Tibial artery (tissue), 4 donors: Measurements from ENCODE around the gene DGAT2.

Source experiments
- DNase-seq, 2 donors: peaks; one replicate each; pipeline ENCODE4 v3.0.0-alpha.2; 2019
- H3K27ac ChIP-seq, 2 donors: fragments of 200-600 bp; sonication (generic) in 1 of 2; 1 replicate in 1 of 2; 2 replicates in 1 of 2; pipeline ENCODE4 v1.5.1; 2018 to 2019; ENCODE audit warnings: mild to moderate bottlenecking in 1 of 2
- H3K27me3 ChIP-seq, 2 donors: fragments of 200-600 bp; sonication (generic) in 1 of 2; one replicate each; pipeline versions ENCODE4 v1.5.1 to v1.6.0; 2016 to 2019
- H3K36me3 ChIP-seq, 3 donors: fragments of 200-600 bp; sonication (generic) in 2 of 3; one replicate each; pipeline ENCODE4 v1.5.1; 2016 to 2019; ENCODE audit warnings: mild to moderate bottlenecking in 2 of 3
- H3K4me1 ChIP-seq, 4 donors: fragments of 200-600 bp; sonication (generic) in 2 of 4; 1 replicate in 3 of 4; 2 replicates in 1 of 4; pipeline ENCODE4 v1.5.1; 2016 to 2019
- H3K4me3 ChIP-seq, 2 donors: fragments of 200-600 bp; sonication (generic) in 1 of 2; 1 replicate in 1 of 2; 2 replicates in 1 of 2; pipeline ENCODE4 v1.5.1; 2018 to 2019; ENCODE audit warnings: mild to moderate bottlenecking in 2 of 2
- H3K9me3 ChIP-seq, 3 donors: fragments of 200-600 bp; sonication (generic) in 1 of 3; one replicate each; pipeline ENCODE4 v1.5.1; 2016 to 2019
- CTCF ChIP-seq, 2 experiments: fragments of 200-600 bp in 1 of 2; fragments of 450-650 bp in 1 of 2; IDR thresholded peaks; one replicate each; pipeline ENCODE4 v1.5.1; 2017 to 2019; ENCODE audit warnings: antibody characterized with exemption in 2 of 2, mild to moderate bottlenecking in 1 of 2, moderate library complexity in 1 of 2
- intact Hi-C: fragments of 100-400 bp; cut with DNase I; formaldehyde crosslinking; loops from one replicate; pipeline ENCODE4 v1.15.0; 2023; ENCODE audit warnings: low total_unique reads

Gene DGAT2

GRCh38 chr11:75760243-75760642 lies 8.3 kb upstream of the DGAT2 start:
- no peaks in the 10 kb centered on the region for H3K9me3 ChIP-seq
- no peak overlapping the region for H3K27ac ChIP-seq
- H3K4me1 ChIP-seq = no peaks in the 10 kb centered on the region
- no peaks in the 10 kb centered on the region for H3K27me3 ChIP-seq
- H3K36me3 ChIP-seq = no peaks in the 10 kb centered on the region
- intact Hi-C loops = no loop called here
- DNase-seq = no peak
- TF ChIP-seq CTCF (IDR thresholded peaks at IDR 0.05) = no peak
- no peak overlapping the region for H3K4me3 ChIP-seq

GRCh38 chr11:75760710-75761493 lies 7.7 kb upstream of the DGAT2 start:
- Histone ChIP-seq H3K9me3 (no peaks in the 10 kb centered on the region), H3K4me1 (no peaks in the 10 kb centered on the region), H3K4me3 (no peak overlapping the region), H3K27ac (no peak overlapping the region), H3K36me3 (no peaks in the 10 kb centered on the region), H3K27me3 (no peaks in the 10 kb centered on the region)
- no peak for TF ChIP-seq CTCF (IDR thresholded peaks at IDR 0.05)
- intact Hi-C loops = no loop called here
- DNase-seq = no peak

- no peak for DNase-seq
- H3K36me3 ChIP-seq = no peaks in the 10 kb centered on the region
- H3K27me3 ChIP-seq = no peaks in the 10 kb centered on the region
- intact Hi-C loops = no loop called here
- H3K4me1 ChIP-seq = no peaks in the 10 kb centered on the region
- no peak overlapping the region for H3K4me3 ChIP-seq
- no peak for TF ChIP-seq CTCF (IDR thresholded peaks at IDR 0.05)
- H3K9me3 ChIP-seq = no peaks in the 10 kb centered on the region
- H3K27ac ChIP-seq = no peak overlapping the region
Observed at GRCh38 chr11:75762158-75762557, 6.4 kb upstream of the DGAT2 start.

GRCh38 chr11:75762885-75763284 lies 5.7 kb upstream of the DGAT2 start:
- Histone ChIP-seq H3K4me3 (no peak overlapping the region), H3K27me3 (no peaks in the 10 kb centered on the region), H3K36me3 (no peaks in the 10 kb centered on the region), H3K9me3 (no peaks in the 10 kb centered on the region), H3K4me1 (peaks cover 0 to 6% (median 5%) of the 10 kb centered on the region in 4 donors), H3K27ac (no peak overlapping the region)
- DNase-seq = no peak
- TF ChIP-seq CTCF (IDR thresholded peaks at IDR 0.05) = no peak
- intact Hi-C loops = no loop called here

- no peak for TF ChIP-seq CTCF (IDR thresholded peaks at IDR 0.05)
- no peaks in the 10 kb centered on the region for H3K36me3 ChIP-seq
- DNase-seq = no peak
- H3K27ac ChIP-seq = no peak overlapping the region
- H3K9me3 ChIP-seq = no peaks in the 10 kb centered on the region
- H3K4me1 ChIP-seq = peaks cover 0 to 16% (median 15%) of the 10 kb centered on the region in 4 donors
- H3K27me3 ChIP-seq = peaks cover 0 to 2% of the 10 kb centered on the region in 2 donors
- no peak overlapping the region for H3K4me3 ChIP-seq
- intact Hi-C loops = no loop called here
Observed at GRCh38 chr11:75763846-75764245, 4.7 kb upstream of the DGAT2 start.
